K562 (cell line): ENCODE data around the gene CHST12. TPM values are rescaled to one million over a fixed set of nuclear protein-coding genes. Genes with fewer than 3 reads are reported as not detected.
A peak's percentile ranks its signal among the peaks of the same experiment; 100 is the strongest.

Experiments
- CHD4 ChIP-seq: fragments of 200-600 bp; sonication (generic); IDR thresholded peaks from 3 replicates; pipeline ENCODE4 v1.6.1; 2012; ENCODE audit warnings: low read depth, mild to moderate bottlenecking, mixed read lengths, low read length, inconsistent platforms; ENCODE audit not compliant: insufficient read depth, insufficient replicate concordance, poor library complexity, severe bottlenecking
- CTCF ChIP-seq, 3 experiments: IDR thresholded peaks in 2 of 3; conservative IDR thresholded peaks in 1 of 3; 2 replicates each; pipeline ENCODE4 v1.5.1; 2011 to 2012; ENCODE audit warnings: low read length in 3 of 3, mild to moderate bottlenecking in 3 of 3, control low read depth in 2 of 3, improper control_type of control experiment in 1 of 3, inconsistent platforms in 1 of 3, low read depth in 1 of 3, mixed read lengths in 1 of 3, moderate library complexity in 1 of 3; ENCODE audit not compliant: insufficient read depth in 2 of 3
- JUN ChIP-seq, 2 experiments: sonication (generic) in 1 of 2; formaldehyde crosslinking in 1 of 2; IDR thresholded peaks; 2 replicates each; pipeline versions ENCODE4 v1.6.1 to v1.8.0; 2012 to 2022; ENCODE audit warnings: borderline replicate concordance in 2 of 2, mild to moderate bottlenecking in 2 of 2, improper control_type of control experiment in 1 of 2, low read depth in 1 of 2, low read length in 1 of 2, missing genetic modification reagents in 1 of 2
- KAT7 ChIP-seq: sonication (generic); formaldehyde crosslinking; IDR thresholded peaks from 2 replicates; pipeline ENCODE4 v1.8.0; 2022; ENCODE audit warnings: missing genetic modification reagents, mild to moderate bottlenecking, borderline replicate concordance
- MTA1 ChIP-seq: fragments of 450-650 bp; IDR thresholded peaks from 2 replicates; pipeline ENCODE4 v1.6.1; 2017; ENCODE audit warnings: borderline replicate concordance
- NCOA4 ChIP-seq: fragments of 450-650 bp; IDR thresholded peaks from 2 replicates; pipeline ENCODE4 v1.6.1; 2018; ENCODE audit warnings: mild to moderate bottlenecking; ENCODE audit not compliant: partially characterized antibody
- POLR2B ChIP-seq: fragments of 450-650 bp; IDR thresholded peaks from 2 replicates; pipeline ENCODE4 v1.6.1; 2018; ENCODE audit warnings: low read depth; ENCODE audit not compliant: partially characterized antibody
- RAD21 ChIP-seq, 2 experiments: fragments of 250-450 bp in 1 of 2; fragments of 450-650 bp in 1 of 2; sonication (Bioruptor Pico) in 1 of 2; formaldehyde crosslinking in 1 of 2; IDR thresholded peaks in 1 of 2; conservative IDR thresholded peaks in 1 of 2; 2 replicates each; pipeline versions ENCODE4 v1.4.0 to v1.8.0; 2020 to 2022; ENCODE audit warnings: mild to moderate bottlenecking in 2 of 2, moderate library complexity in 1 of 2
- RBM14 ChIP-seq: fragments of 200-400 bp; formaldehyde crosslinking; IDR thresholded peaks from 2 replicates; pipeline ENCODE4 v1.6.1; 2018; ENCODE audit warnings: low read depth, mild to moderate bottlenecking, low read length, moderate library complexity, borderline replicate concordance; ENCODE audit not compliant: insufficient read depth
- RCOR1 ChIP-seq, 2 experiments: IDR thresholded peaks; 2 replicates each; pipeline ENCODE4 v1.6.1; 2012; ENCODE audit warnings: low read depth in 2 of 2, low read length in 2 of 2, borderline replicate concordance in 1 of 2, improper control_type of control experiment in 1 of 2
- SETDB1 ChIP-seq: IDR thresholded peaks from one replicate; pipeline ENCODE4 v1.6.1; 2012; ENCODE audit warnings: low read length, control low read depth, inconsistent platforms
- ZFP1 ChIP-seq: fragments of 450-650 bp; formaldehyde crosslinking; IDR thresholded peaks from 2 replicates; pipeline ENCODE4 v1.4.0; 2020; ENCODE audit warnings: mild to moderate bottlenecking, mixed read lengths
- ZNF184 ChIP-seq: sonication (generic); formaldehyde crosslinking; IDR thresholded peaks from 2 replicates; pipeline ENCODE4 v1.5.0; 2020; ENCODE audit warnings: missing genetic modification reagents
- ZNF311 ChIP-seq: fragments of 250-450 bp; sonication (Bioruptor Pico); IDR thresholded peaks from 2 replicates; pipeline ENCODE4 v1.4.0; 2020; ENCODE audit warnings: mild to moderate bottlenecking, moderate library complexity
- polyA plus RNA-seq, 8 experiments: library from polyadenylated mRNA; depleted of rRNA in 4 of 8; stranded (reverse) in 5 of 8; unstranded in 3 of 8; fragments of >200 nt; fragmentation: Nextera tagmentation in 2 of 8; fragmentation: Illumina TruSeq in 1 of 8; extraction: Ambion mirVana in 2 of 8; extraction: Trizol in 1 of 8; gene quantifications; 2 replicates each; pipeline versions ENCODE4 v1.2.1 to v1.2.3, GENCODE V29; 2011 to 2014; ENCODE audit warnings: inconsistent platforms in 1 of 8, missing spikeins in 1 of 8
- total RNA-seq, 7 experiments: library from RNA; depleted of rRNA in 6 of 7; stranded (reverse); fragments of >200 nt in 6 of 7; fragmentation: Illumina TruSeq in 2 of 7; extraction: Trizol in 2 of 7; gene quantifications; 2 replicates each; pipeline versions ENCODE4 v1.2.1 to v1.2.3, GENCODE V29; 2011 to 2021; ENCODE audit warnings: low replicate concordance in 1 of 7
- TF ChIP-seq, protein P1 (sequence below): IDR thresholded peaks from 2 replicates; pipeline ENCODE4 v1.6.1; 2012; ENCODE audit warnings: low read depth, low read length, improper control_type of control experiment, borderline replicate concordance

The CHST12 gene
- total and polyA plus RNA-seq, 9 of the 15 experiments (the other 6 are each of a cell fraction or from before 2014, with no cell fraction given), result 0.18 to 19.8 (median 3.6) TPM

DNA sequence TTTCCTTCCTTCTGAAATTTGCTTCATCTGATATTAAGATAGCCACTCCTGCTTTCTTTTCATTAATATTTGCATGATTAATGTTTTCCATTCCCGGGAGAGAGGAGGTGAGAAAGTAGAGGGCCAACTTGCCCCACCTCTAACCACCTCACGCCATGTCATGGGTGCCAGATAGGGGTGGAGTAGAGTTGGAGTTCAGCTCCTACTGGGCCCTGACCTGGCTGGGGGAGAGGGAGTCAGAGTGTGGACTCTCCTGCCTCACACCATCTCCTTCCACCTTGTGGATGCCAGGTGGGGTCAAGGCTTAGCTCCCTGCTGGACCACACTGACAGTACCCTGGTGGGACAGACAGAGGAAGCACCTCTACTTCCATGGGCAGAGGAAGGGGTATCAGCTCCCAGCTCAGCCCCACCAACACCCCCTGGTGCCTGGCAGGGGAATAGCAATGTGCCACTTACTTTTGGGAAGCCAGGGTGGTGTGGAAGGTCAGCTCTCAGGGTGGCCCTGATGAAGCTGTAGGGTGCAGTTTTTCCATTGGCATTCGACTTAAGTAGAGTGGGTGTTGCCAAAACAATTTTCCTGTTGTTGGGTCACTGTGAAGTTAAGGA, 28.0 kb downstream of the CHST12 start (continued):
- TF ChIP-seq KAT7 (CRISPR knock-in tag) (no peak), RAD21 (CRISPR knock-in tag; conservative IDR thresholded peaks at IDR 0.05 in 1 of 2, IDR thresholded peaks at IDR 0.05 in 1 of 2) (peak in 1 of 2 experiments; percentile 60; a peak in 2 of 4 replicates), CTCF (IDR thresholded peaks at IDR 0.05 in 2 of 3, conservative IDR thresholded peaks at IDR 0.05 in 1 of 3; ENCODE audit: insufficient read depth in 2 of 3, low read depth in 1 of 3, low read length in 3 of 3) (peak; percentile 49 to 71 (median 57)), MTA1 (no peak), NCOA4 (no peak), RBM14 (no peak), ZNF184 (CRISPR knock-in tag) (no peak), SETDB1 (no peak), ZFP1 (no peak), RCOR1 (IDR thresholded peaks at IDR 0.05; ENCODE audit: borderline replicate concordance in 1 of 2, low read depth in 2 of 2, low read length in 2 of 2) (no peak), POLR2B (no peak), JUN (IDR thresholded peaks at IDR 0.05; ENCODE audit: borderline replicate concordance, low read depth, low read length) (no peak), JUN (CRISPR knock-in tag; IDR thresholded peaks at IDR 0.05; ENCODE audit: borderline replicate concordance) (no peak), ZNF311 (no peak), CHD4 (no peak)
- TF ChIP-seq, protein P1, sequence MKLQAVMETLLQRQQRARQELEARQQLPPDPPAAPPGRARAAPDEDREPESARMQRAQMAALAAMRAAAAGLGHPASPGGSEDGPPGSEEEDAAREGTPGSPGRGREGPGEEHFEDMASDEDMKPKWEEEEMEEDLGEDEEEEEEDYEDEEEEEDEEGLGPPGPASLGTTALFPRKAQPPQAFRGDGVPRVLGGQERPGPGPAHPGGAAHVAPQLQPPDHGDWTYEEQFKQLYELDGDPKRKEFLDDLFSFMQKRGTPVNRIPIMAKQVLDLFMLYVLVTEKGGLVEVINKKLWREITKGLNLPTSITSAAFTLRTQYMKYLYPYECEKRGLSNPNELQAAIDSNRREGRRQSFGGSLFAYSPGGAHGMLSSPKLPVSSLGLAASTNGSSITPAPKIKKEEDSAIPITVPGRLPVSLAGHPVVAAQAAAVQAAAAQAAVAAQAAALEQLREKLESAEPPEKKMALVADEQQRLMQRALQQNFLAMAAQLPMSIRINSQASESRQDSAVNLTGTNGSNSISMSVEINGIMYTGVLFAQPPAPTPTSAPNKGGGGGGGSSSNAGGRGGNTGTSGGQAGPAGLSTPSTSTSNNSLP, result no peak
